Subcutaneous abdominal adipose tissue (tissue), 5 donors: Measurements from ENCODE around the gene SLC4A8.
A peak's percentile ranks its signal among the peaks of the same experiment; 100 is the strongest.

Experiments used
- H3K27ac ChIP-seq: one replicate; pipeline ENCODE4 v1.7.0; 2013; ENCODE audit warnings: low read depth, mild to moderate bottlenecking, inconsistent platforms, low read length, moderate library complexity
- H3K27me3 ChIP-seq, 5 donors: one replicate each; pipeline ENCODE4 v1.7.0; 2013; ENCODE audit warnings: low read length in 5 of 5, inconsistent platforms in 1 of 5; ENCODE audit not compliant: control insufficient read depth in 5 of 5, insufficient read depth in 4 of 5
- H3K36me3 ChIP-seq, 5 donors: one replicate each; pipeline ENCODE4 v1.7.0; 2013; ENCODE audit warnings: low read length in 5 of 5; ENCODE audit not compliant: control insufficient read depth in 5 of 5, insufficient read depth in 5 of 5
- H3K4me1 ChIP-seq, 5 donors: one replicate each; pipeline ENCODE4 v1.7.0; 2013; ENCODE audit warnings: low read length in 5 of 5, mild to moderate bottlenecking in 3 of 5, moderate library complexity in 1 of 5; ENCODE audit not compliant: control insufficient read depth in 5 of 5, insufficient read depth in 5 of 5
- H3K4me3 ChIP-seq, 5 donors: one replicate each; pipeline ENCODE4 v1.7.0; 2013; ENCODE audit warnings: low read length in 5 of 5, low read depth in 1 of 5
- H3K9ac ChIP-seq, 5 donors: one replicate each; pipeline ENCODE4 v1.7.0; 2013; ENCODE audit warnings: low read length in 5 of 5, mild to moderate bottlenecking in 4 of 5, moderate library complexity in 3 of 5
- H3K9me3 ChIP-seq, 5 donors: one replicate each; pipeline ENCODE4 v1.7.0; 2013; ENCODE audit warnings: low read length in 5 of 5; ENCODE audit not compliant: control insufficient read depth in 5 of 5
- donor health status: healthy.
- donor health status: healthy.
- donor health status: healthy.
- donor health status: healthy.
- donor health status: healthy.

The SLC4A8 gene

GRCh38 chr12:51470116-51470515, 45.5 kb downstream of the SLC4A8 start:
- H3K4me1 ChIP-seq, result no peaks in the 10 kb centered on the region
- H3K4me3 ChIP-seq, result no peak overlapping the region
- H3K36me3 ChIP-seq, result no peaks in the 10 kb centered on the region
- H3K27ac ChIP-seq, result no peak overlapping the region
- H3K9me3 ChIP-seq, result no peaks in the 10 kb centered on the region
- no peak overlapping the region for H3K9ac ChIP-seq
- H3K27me3 ChIP-seq, result no peaks in the 10 kb centered on the region

GRCh38 chr12:51471111-51471864, 46.7 kb downstream of the SLC4A8 start:
- no peak overlapping the region for H3K4me3 ChIP-seq
- H3K9ac ChIP-seq, result no peak overlapping the region
- no peak overlapping the region for H3K27ac ChIP-seq
- no peaks in the 10 kb centered on the region for H3K36me3 ChIP-seq
- no peaks in the 10 kb centered on the region for H3K4me1 ChIP-seq
- H3K27me3 ChIP-seq, result no peaks in the 10 kb centered on the region
- H3K9me3 ChIP-seq, result no peaks in the 10 kb centered on the region

- no peaks in the 10 kb centered on the region for H3K27me3 ChIP-seq
- no peaks in the 10 kb centered on the region for H3K4me1 ChIP-seq
- H3K36me3 ChIP-seq, result no peaks in the 10 kb centered on the region
- no peaks in the 10 kb centered on the region for H3K9me3 ChIP-seq
- H3K9ac ChIP-seq, result no peak overlapping the region
- H3K27ac ChIP-seq, result no peak overlapping the region
- H3K4me3 ChIP-seq, result no peak overlapping the region
Observed at GRCh38 chr12:51472984-51473383, 48.4 kb downstream of the SLC4A8 start.

- Histone ChIP-seq H3K4me1 (no peaks in the 10 kb centered on the region), H3K4me3 (no peak overlapping the region), H3K36me3 (no peaks in the 10 kb centered on the region), H3K27me3 (no peaks in the 10 kb centered on the region), H3K27ac (no peak overlapping the region), H3K9ac (no peak overlapping the region), H3K9me3 (no peaks in the 10 kb centered on the region)
Observed at GRCh38 chr12:51473947-51474346, 49.3 kb downstream of the SLC4A8 start.

GRCh38 chr12:51475543-51475942, 50.9 kb downstream of the SLC4A8 start:
- Histone ChIP-seq H3K9me3 (no peaks in the 10 kb centered on the region), H3K36me3 (no peaks in the 10 kb centered on the region), H3K27me3 (no peaks in the 10 kb centered on the region), H3K4me3 (no peak overlapping the region), H3K27ac (no peak overlapping the region), H3K4me1 (no peaks in the 10 kb centered on the region), H3K9ac (no peak overlapping the region)

GRCh38 chr12:51480978-51481377, 56.3 kb downstream of the SLC4A8 start:
- H3K4me3 ChIP-seq, result no peak overlapping the region
- H3K4me1 ChIP-seq, result peaks cover 0 to 2% (median 0%) of the 10 kb centered on the region in 5 donors
- H3K27me3 ChIP-seq, result no peaks in the 10 kb centered on the region
- H3K9ac ChIP-seq, result no peak overlapping the region
- no peaks in the 10 kb centered on the region for H3K9me3 ChIP-seq
- H3K36me3 ChIP-seq, result no peaks in the 10 kb centered on the region
- H3K27ac ChIP-seq, result no peak overlapping the region

- peaks cover 0 to 2% (median 0%) of the 10 kb centered on the region in 5 donors for H3K4me1 ChIP-seq
- no peaks in the 10 kb centered on the region for H3K36me3 ChIP-seq
- H3K27me3 ChIP-seq, result no peaks in the 10 kb centered on the region
- H3K9me3 ChIP-seq, result no peaks in the 10 kb centered on the region
- peak overlapping the region in 1 of 5 donors; percentile 22 for H3K4me3 ChIP-seq
- H3K9ac ChIP-seq, result no peak overlapping the region
- H3K27ac ChIP-seq, result no peak overlapping the region
Observed at GRCh38 chr12:51482929-51483697, 58.5 kb downstream of the SLC4A8 start.

- Histone ChIP-seq H3K27ac (no peak overlapping the region), H3K27me3 (no peaks in the 10 kb centered on the region), H3K36me3 (no peaks in the 10 kb centered on the region), H3K4me1 (peaks cover 0 to 2% (median 0%) of the 10 kb centered on the region in 5 donors), H3K4me3 (no peak overlapping the region), H3K9me3 (no peaks in the 10 kb centered on the region), H3K9ac (no peak overlapping the region)
Observed at GRCh38 chr12:51484119-51484518, 59.5 kb downstream of the SLC4A8 start.

GRCh38 chr12:51488281-51488680, 63.6 kb downstream of the SLC4A8 start:
- Histone ChIP-seq H3K9me3 (no peaks in the 10 kb centered on the region), H3K36me3 (no peaks in the 10 kb centered on the region), H3K9ac (no peak overlapping the region), H3K4me3 (no peak overlapping the region), H3K4me1 (no peaks in the 10 kb centered on the region), H3K27me3 (no peaks in the 10 kb centered on the region), H3K27ac (no peak overlapping the region)

- Histone ChIP-seq H3K4me3 (no peak overlapping the region), H3K9me3 (no peaks in the 10 kb centered on the region), H3K4me1 (no peaks in the 10 kb centered on the region), H3K9ac (no peak overlapping the region), H3K27ac (no peak overlapping the region), H3K36me3 (no peaks in the 10 kb centered on the region), H3K27me3 (no peaks in the 10 kb centered on the region)
Observed at GRCh38 chr12:51493281-51493680, 68.7 kb downstream of the SLC4A8 start.
